SHP77 (cell line): Measurements from ENCODE around the gene WNT7A.

ENCODE experiments used
- DNase-seq, 2 experiments: peaks; one replicate each; lab custom pipeline; 2025; lab: John Stamatoyannopoulos, UW

Gene WNT7A

DNA sequence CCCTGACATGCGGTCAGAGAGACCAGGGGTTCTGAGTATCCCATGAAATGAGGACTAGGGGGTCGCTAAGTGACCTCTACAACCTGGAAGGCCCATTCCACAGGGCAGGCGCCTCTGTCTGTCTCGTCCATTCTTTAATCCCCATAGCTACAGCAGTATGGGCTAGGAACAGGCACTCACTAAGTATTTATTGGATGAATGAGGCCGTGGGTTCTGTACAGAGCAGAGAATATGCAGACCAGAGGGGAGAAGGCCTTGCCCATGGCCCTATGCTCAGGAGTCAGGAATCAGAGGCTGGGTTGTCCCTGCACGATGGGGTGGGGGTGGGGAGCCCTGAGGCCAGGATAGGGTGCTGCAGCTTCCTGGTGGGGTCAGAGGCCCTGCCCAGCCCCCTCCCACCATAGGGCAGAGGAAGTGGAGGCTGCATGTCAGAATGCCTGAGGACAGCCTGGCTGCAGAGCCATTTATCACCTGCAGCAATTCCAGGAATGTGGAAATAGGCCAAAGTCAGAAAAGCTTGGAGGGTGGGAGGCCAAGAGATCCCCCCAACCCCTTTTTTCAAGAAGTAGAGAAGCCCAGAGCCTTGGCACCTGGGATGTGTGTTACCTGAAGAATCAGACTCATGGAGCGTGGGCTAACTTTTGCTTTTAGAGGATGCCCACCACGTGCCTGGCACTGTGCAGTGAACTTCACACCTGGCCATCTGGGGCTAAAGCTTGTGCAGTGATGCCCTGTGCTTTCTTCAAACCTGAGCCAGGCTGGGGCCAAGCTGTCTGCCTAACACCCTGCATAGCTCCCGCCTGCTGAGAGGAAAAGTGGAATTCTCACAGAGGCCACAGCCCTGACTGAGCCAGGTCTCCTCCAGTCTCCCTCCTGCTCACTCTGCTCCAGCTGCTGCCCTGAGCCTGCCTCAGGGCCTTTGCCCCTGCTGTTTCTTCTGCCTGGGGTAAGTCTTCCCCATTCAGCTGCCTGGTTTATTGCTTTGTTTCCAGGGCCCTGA is 109.4 kb downstream of the WNT7A start:
- no peak for DNase-seq

DNA sequence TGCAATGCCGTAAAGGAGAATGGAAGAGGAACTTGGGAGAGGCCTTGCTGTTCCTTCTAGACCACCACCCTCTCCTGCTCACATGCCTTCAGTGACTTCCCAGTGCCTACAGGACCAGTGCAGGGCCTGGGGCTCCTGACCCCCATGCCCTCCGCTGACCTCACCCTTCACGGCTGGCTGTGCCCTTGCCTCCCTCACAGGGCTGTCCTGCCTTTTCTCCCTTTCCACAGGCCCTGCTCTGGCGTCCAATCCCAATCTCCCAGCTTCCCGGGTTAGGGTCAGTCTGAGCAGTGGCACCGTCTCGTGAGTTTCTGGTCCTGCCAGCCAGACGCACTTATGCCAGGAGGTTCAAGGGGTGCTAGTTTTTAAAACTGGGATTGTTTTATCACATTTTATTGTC is 110.4 kb downstream of the WNT7A start:
- DNase-seq: no peak

DNA sequence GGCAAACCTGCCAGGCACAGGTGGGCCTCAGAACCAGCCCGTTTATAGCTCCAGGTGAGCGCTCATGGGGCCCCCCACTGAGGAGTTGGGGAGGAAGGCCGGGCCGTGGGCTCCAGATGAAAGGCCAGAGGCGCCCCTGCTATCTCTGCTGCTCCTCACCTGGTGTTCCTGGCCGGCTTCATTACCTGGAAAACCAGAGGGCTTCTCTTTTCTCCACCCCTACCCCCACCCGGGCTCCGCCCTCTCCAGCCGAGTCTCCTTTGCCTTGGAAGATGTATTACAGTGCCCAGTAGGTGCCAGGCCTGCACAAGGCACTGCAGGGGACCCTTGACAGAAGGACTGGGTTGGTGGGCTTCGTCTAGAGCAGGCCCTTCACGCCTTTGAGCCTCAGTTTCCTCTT is 111.4 kb downstream of the WNT7A start:
- no peak for DNase-seq

DNA sequence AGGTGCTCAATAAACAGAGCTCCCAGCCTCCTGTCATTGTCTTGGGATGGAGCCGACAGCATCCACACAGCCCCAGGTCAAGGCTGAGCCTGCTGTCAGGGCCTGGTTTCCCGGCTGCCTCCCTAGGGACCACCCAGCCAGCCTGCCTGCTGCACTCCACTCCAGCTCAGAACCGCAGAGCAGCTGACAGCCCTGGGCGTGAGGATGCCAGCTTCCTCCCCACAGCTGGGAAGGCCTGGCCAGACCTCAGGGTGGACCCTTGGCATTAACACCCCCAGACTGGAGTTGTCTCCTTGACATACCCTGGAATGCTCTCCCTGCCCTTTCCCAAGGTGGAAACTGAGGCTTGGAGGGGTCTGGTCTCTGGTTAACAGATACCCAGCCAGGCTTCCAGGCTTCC is 112.0 kb downstream of the WNT7A start:
- no peak for DNase-seq

DNA sequence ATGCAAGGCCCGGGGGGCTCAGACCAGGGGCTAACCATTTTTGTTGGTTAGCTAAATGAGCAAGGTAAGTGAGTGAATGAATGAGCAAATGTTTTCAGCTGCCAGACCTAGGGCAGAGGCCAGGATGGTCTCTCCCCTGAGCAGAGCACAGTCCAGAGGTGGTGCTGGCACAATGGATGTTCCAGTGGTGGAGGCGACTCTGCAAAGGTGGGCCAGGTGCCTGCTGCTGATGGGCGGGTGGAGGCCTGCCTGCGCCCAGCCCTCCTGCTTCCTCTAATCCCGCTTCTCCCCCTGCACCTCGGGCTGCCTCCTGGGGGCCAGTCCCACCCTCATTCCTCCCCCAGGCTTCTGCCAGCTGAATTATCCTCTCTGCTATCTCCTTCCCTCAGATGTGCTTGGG is 112.8 kb downstream of the WNT7A start:
- no peak for DNase-seq
